ENCODE results near the gene DMRTB1. TPM values are rescaled to one million over a fixed set of nuclear protein-coding genes. Genes with fewer than 3 reads are reported as not detected.

DMRTB1 gene
- total RNA-seq, 4 donors from 2014 or later: not detected

DNA sequence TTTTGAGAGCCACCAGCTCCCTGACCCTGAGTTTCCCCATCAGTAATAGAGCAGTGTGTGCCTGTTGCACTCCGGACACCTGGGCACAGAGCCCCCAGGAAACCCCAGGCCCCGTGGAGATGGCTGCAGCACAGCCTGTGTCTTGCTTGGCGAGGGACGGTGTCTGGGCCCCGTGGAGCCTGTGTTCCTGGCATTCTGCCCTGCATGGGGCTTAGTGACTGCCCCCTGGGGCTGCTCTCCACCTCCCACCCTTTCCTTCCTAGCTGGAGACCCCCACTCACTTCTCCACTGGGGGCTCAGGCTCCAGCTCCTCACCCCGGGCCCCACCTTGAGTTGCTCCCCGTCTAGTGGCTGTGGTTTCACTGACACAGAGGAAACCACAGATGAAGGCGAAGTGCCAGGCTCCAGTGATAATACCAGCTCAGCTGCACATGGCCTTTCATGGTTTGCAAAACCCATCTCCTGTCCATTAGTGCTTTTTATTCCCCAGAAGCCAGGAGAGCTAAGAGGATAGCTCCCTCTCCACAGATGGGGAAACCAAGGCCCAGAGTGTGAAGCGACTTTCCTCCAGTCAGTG is 39.4 kb downstream of the DMRTB1 start:
- no peak overlapping the region for H3K27ac ChIP-seq
- H3K4me1 ChIP-seq: no peaks in the 10 kb centered on the region
- DNase-seq: no peak
- H3K36me3 ChIP-seq: no peaks in the 10 kb centered on the region
- no peaks in the 10 kb centered on the region for H3K27me3 ChIP-seq
- H3K9me3 ChIP-seq: no peaks in the 10 kb centered on the region
- TF ChIP-seq CTCF (IDR thresholded peaks at IDR 0.05): no peak
- TF ChIP-seq POLR2A (IDR thresholded peaks at IDR 0.05): no peak
- H3K4me3 ChIP-seq: no peak overlapping the region

DNA sequence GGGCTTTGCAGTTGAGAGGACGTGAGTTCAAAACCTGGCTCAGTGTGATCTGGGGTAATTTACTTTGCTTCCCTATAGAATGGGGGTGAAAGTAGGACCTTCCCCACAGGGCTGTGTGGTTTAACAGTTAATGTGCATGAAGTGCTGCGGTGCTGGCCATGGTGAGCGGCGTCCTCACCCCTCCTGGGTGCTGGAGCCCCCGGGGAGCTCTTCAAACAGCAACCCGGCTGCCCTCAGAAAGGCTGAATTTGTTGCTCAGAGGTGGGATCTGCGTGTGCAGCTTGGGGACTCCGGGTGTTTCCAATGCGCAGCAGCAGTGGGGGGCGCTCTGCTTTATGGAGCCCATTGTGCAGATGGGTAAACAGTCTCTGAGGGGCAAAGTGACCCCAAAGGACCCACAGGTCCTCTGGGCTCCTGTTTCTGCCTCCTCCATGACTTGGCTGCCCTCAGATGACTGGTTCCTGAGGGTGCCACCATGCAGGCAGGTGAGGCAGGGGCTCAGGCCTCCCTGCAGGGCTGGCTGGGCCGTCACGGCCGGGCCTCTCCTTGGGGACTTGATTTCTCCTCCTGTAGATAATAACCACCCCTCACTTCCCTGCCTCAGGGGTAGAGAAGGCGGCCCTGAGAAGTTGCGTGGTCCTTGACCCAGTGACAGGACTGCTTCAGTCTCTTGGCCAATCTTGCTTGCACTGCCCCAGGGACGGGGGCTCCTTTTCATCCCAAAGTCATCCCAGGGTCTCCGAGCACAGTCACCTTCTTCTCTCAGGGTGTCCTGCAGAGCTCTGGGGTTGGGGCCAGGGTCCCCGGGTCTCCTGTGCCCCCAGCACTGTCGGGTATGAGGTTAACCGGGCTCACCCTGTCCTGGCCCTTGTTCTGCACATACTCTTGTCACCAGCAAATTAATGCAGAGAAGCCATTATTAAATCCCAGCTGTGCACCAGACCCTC is 40.3 kb downstream of the DMRTB1 start:
- Histone ChIP-seq H3K9me3 (no peaks in the 10 kb centered on the region), H3K27me3 (no peaks in the 10 kb centered on the region), H3K27ac (no peak overlapping the region), H3K4me3 (no peak overlapping the region), H3K4me1 (no peaks in the 10 kb centered on the region), H3K36me3 (no peaks in the 10 kb centered on the region)
- TF ChIP-seq CTCF (IDR thresholded peaks at IDR 0.05): no peak
- TF ChIP-seq POLR2A (IDR thresholded peaks at IDR 0.05): no peak
- DNase-seq: no peak

DNA sequence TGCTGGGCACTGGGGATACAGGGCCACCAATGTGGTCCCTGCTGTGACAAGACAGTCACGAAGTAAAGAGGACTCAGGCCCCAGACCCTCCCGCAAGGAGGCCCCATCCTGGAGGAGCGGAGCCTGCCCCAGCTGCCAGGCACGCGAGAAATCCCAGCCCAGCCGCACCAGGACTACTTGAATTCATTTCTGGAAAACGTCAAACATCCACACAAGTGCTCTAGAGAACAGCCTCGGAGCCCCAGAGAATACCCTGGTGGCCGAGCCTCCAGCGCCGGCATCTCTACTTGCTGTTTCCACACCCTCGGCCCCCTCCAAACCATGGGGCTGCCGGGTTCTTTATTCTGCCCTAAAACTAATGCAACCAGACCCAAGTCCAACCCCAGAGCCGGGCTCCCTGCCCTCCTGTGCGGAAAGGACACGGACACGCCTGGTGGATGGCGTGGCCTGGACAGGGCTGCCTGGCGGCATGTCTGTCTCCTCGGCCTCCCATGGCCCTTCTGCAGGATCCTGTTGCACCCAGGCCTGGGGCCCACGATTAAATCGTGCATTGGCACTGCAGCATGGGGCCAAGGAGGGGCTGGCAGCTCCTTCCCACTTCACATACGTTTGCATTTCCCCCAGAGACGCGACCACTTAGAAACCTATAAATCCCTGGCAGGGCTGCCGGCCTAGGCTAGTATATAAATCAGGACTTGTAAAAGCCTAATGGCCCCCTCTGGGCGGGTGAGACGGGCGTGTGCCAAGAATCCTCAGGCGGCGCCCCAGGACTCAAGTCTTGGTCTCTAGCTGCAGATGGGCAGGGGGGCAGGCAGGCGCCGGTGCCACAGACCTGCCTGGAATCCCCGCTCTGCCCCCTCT is 41.2 kb downstream of the DMRTB1 start:
- DNase-seq: no peak
- Histone ChIP-seq H3K36me3 (no peaks in the 10 kb centered on the region), H3K27ac (no peak overlapping the region), H3K4me3 (no peak overlapping the region), H3K4me1 (no peaks in the 10 kb centered on the region), H3K27me3 (no peaks in the 10 kb centered on the region), H3K9me3 (no peaks in the 10 kb centered on the region)
- TF ChIP-seq CTCF (IDR thresholded peaks at IDR 0.05) (no peak), POLR2A (IDR thresholded peaks at IDR 0.05) (no peak)

GRCh38 chr1:53501065-53502005 is 42.1 kb downstream of the DMRTB1 start:
- Histone ChIP-seq H3K4me1 (no peaks in the 10 kb centered on the region), H3K9me3 (no peaks in the 10 kb centered on the region), H3K27me3 (no peaks in the 10 kb centered on the region), H3K36me3 (no peaks in the 10 kb centered on the region), H3K4me3 (no peak overlapping the region), H3K27ac (no peak overlapping the region)
- no peak for DNase-seq
- TF ChIP-seq CTCF (IDR thresholded peaks at IDR 0.05) (no peak), POLR2A (IDR thresholded peaks at IDR 0.05) (no peak)

Data from Peyer's patch (tissue), 4 donors.